ENCODE results near the gene TMEM271. TPM values are rescaled to one million over a fixed set of nuclear protein-coding genes. Genes with fewer than 3 reads are reported as not detected.

The TMEM271 gene
- total RNA-seq, 1 donor from 2014 or later: 0.25 TPM

DNA sequence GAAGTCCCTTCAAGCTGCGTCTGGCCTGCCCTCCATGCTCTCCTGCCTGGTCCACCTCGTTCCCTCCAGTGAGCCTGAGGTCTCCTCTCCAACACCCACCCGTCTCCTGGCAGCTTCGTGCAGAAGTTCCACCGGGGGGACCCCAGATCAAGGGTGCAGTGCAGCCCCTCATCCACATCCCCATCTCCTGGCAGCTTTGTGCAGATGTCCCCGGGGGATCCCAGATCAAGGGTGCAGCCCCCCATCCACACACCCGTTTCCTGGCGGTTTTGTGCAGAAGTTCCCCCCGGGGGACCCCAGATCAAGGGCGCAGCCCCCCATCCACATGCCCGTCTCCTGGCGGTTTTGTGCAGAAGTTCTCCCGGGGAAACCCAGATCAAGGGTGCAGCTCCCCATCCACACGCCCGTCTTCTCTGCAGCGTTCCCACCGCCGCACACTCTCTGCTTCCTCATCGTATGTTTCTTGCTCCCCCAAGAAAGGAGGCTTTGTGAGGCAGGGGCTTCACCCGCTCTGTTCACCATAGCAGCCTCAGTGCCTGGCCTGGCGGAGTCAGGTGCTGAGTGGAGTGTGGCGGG, 41.4 kb downstream of the TMEM271 start:
- TF ChIP-seq, protein P1, sequence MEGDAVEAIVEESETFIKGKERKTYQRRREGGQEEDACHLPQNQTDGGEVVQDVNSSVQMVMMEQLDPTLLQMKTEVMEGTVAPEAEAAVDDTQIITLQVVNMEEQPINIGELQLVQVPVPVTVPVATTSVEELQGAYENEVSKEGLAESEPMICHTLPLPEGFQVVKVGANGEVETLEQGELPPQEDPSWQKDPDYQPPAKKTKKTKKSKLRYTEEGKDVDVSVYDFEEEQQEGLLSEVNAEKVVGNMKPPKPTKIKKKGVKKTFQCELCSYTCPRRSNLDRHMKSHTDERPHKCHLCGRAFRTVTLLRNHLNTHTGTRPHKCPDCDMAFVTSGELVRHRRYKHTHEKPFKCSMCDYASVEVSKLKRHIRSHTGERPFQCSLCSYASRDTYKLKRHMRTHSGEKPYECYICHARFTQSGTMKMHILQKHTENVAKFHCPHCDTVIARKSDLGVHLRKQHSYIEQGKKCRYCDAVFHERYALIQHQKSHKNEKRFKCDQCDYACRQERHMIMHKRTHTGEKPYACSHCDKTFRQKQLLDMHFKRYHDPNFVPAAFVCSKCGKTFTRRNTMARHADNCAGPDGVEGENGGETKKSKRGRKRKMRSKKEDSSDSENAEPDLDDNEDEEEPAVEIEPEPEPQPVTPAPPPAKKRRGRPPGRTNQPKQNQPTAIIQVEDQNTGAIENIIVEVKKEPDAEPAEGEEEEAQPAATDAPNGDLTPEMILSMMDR (IDR thresholded peaks at IDR 0.05): no peak
- TF ChIP-seq POLR2AphosphoS5 (IDR thresholded peaks at IDR 0.05; ENCODE audit: insufficient read depth in 1 of 2, low read depth in 1 of 2) (no peak), POLR2A (IDR thresholded peaks at IDR 0.05) (no peak)
- H3K27me3 ChIP-seq: no peaks in the 10 kb centered on the region
- intact Hi-C loops (cut with DNase I): no loop called here
- H3K27ac ChIP-seq: no peak overlapping the region
- no peak overlapping the region for H3K4me3 ChIP-seq
- H3K36me3 ChIP-seq: peaks cover 0 to 74% of the 10 kb centered on the region in 2 donors
- peak; percentile 75 to 95 for DNase-seq (ENCODE audit: extremely low spot score in 2 of 2)
- H3K4me1 ChIP-seq: no peaks in the 10 kb centered on the region
- no peaks in the 10 kb centered on the region for H3K9me3 ChIP-seq

DNA sequence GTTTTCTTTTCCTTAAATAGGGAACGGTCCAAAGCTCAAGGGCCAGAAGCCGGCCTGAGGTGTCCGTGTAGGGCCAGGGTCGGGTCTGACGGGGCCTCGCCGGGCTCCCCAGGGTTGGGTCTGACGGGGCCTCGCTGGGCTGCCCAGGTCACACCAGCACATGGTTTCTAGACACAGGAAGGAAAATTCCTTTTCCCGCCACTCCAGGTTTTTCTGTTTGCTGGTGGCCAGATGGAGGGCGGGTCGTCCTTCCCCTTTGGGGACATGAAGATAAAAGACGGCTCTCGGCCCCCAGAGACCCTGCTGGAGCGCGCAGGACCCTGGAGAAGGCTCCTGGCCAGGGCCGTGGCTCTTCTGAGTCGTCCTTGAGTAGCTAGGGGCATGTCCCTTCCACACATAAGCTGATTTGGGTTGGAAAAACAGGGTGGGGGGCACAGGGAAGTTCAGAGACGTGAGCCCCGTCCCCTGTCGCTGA, 42.0 kb downstream of the TMEM271 start:
- intact Hi-C loops (cut with DNase I): no loop called here
- Histone ChIP-seq H3K27ac (no peak overlapping the region), H3K4me1 (no peaks in the 10 kb centered on the region), H3K36me3 (peaks cover 0 to 74% of the 10 kb centered on the region in 2 donors), H3K9me3 (no peaks in the 10 kb centered on the region), H3K27me3 (no peaks in the 10 kb centered on the region), H3K4me3 (no peak overlapping the region)
- DNase-seq (ENCODE audit: extremely low spot score in 2 of 2): peak; percentile 42 to 64
- no peak for TF ChIP-seq POLR2AphosphoS5 (IDR thresholded peaks at IDR 0.05; ENCODE audit: insufficient read depth in 1 of 2, low read depth in 1 of 2)
- TF ChIP-seq POLR2A (IDR thresholded peaks at IDR 0.05): no peak

DNA sequence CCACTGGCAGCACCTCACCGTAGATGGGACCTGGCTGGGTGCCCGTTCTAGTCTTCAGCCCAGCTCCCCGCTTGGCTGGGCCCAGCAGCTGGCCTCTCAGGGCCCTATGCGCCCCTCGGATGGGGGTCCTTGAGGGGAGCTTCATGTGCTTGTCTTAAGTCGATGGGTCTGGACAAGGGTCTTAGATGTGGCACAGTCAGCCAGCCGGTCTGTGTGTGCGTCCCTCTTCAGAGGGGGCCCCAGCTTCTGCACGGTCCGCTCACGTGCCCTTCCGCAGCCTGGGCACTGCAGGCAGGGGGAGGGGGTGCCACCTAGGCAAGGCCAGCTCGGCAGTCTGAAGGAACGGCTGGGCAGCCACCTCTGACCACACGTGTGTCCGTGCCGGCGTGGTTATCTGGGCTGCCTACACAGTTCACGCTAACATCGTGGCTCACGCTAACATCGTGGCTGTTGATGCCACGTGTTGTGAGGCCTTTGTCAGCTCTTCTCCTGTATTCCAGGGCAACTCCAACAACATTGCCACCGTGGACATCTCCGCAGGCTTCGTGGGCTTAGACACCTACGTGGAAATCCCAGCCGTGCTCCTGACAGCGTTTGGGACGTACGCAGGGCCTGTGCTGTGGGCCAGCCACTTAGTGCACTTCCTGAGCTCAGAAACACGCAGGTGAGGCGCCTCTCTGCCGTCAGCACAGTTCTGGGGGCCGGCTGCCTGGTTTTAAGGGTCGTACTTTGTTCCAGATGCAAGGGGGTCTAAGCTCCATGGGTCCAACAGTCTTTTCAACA, 42.6 kb downstream of the TMEM271 start:
- DNase-seq (ENCODE audit: extremely low spot score in 2 of 2): peak; percentile 22 to 40
- intact Hi-C loops (cut with DNase I): no loop called here
- Histone ChIP-seq H3K27me3 (no peaks in the 10 kb centered on the region), H3K9me3 (no peaks in the 10 kb centered on the region), H3K36me3 (peaks cover 0 to 76% of the 10 kb centered on the region in 2 donors), H3K4me3 (no peak overlapping the region), H3K4me1 (no peaks in the 10 kb centered on the region), H3K27ac (no peak overlapping the region)
- TF ChIP-seq, protein P1 (IDR thresholded peaks at IDR 0.05): no peak
- TF ChIP-seq POLR2A (IDR thresholded peaks at IDR 0.05) (no peak), POLR2AphosphoS5 (IDR thresholded peaks at IDR 0.05; ENCODE audit: insufficient read depth in 1 of 2, low read depth in 1 of 2) (no peak)

DNA sequence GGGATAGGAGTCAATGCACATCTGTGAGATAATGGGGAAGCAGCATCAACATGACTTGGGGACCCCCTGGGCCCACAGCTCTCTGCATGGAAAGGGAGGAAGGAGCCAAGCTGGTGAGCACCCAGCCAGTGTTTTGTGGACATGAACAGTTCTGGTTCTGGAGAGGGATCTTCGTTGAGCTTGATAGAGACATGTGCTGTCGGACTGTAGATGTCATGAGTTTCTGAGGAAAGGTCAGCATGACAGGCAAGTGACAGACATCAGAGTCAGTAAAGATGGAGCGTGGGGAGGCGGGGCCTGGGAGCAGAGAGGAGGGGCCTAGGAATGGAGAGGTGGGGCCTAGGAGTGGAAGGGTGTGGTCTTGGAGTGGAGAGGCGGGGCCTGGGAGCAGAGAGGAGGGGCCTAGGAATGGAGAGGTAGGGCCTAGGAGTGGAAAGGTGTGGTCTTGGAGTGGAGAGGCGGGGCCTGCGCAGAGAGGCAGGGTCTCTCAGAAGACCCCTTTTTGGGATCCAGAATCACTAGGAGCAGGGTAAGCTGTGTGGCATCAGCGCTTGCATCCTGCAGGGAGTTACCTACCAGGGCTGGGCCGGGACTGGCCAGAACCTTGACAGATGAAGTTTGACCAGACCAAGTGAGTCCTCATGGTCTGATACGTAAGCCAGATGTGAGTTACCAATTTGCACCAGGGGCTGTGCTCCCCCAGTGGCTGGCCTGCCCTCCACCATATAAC, 43.3 kb downstream of the TMEM271 start:
- Histone ChIP-seq H3K27me3 (no peaks in the 10 kb centered on the region), H3K4me1 (no peaks in the 10 kb centered on the region), H3K27ac (no peak overlapping the region), H3K4me3 (no peak overlapping the region), H3K36me3 (peaks cover 0 to 82% of the 10 kb centered on the region in 2 donors), H3K9me3 (no peaks in the 10 kb centered on the region)
- TF ChIP-seq POLR2AphosphoS5 (IDR thresholded peaks at IDR 0.05; ENCODE audit: insufficient read depth in 1 of 2, low read depth in 1 of 2): no peak
- TF ChIP-seq POLR2A (IDR thresholded peaks at IDR 0.05): no peak
- TF ChIP-seq, protein P1 (IDR thresholded peaks at IDR 0.05): no peak
- intact Hi-C loops (cut with DNase I): no loop called here
- peak in 1 of 2 donors; percentile 32 for DNase-seq (ENCODE audit: extremely low spot score in 2 of 2)

DNA sequence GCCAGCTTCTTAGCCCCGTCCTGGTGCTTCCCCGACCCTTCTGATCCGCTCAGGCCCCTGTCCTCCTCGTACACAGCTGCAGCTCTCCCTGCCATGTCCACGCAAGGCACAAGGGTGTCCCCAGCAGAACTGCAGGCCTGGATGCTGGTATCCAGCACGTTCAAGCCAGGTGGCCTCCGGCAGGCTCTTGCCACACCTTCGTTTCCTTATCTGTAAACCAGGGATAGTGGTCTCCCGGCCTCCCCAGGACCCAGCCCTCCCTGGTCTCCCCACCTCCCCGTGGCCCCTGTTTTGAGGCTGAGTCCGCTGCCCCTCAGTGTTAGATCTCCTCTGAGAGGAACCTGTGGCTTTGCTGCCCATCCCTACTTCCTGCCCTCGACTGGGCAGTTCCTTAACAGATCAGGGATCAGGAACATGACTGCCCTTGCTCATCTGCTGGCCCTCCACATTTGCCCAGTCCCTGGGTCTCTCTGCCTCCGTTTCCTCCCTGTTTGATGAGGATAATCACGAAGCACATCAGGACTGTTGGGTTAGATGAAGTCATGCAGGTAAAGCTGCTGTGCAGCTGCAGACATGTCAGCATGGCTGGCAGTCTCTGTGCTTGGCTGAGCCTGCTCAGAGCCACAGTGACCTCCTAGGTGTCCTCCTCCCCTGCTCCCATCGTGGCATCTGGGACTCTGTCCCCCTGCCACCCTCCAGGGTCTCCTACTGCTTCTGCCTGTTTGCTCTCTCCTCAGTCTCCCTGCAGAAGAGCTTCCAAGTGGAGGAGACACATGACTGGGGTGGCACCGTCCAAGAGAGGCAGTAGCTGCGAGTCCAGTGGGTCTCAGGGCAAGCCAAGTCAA, 44.2 kb downstream of the TMEM271 start:
- DNase-seq (ENCODE audit: extremely low spot score in 2 of 2): peak in 1 of 2 donors; percentile 46
- Histone ChIP-seq H3K27ac (no peak overlapping the region), H3K4me1 (no peaks in the 10 kb centered on the region), H3K4me3 (no peak overlapping the region), H3K9me3 (no peaks in the 10 kb centered on the region), H3K36me3 (peaks cover 0 to 85% of the 10 kb centered on the region in 2 donors), H3K27me3 (no peaks in the 10 kb centered on the region)
- intact Hi-C loops (cut with DNase I): no loop called here
- TF ChIP-seq POLR2A (IDR thresholded peaks at IDR 0.05): no peak
- no peak for TF ChIP-seq POLR2AphosphoS5 (IDR thresholded peaks at IDR 0.05; ENCODE audit: insufficient read depth in 1 of 2, low read depth in 1 of 2)
- TF ChIP-seq, protein P1 (IDR thresholded peaks at IDR 0.05): no peak
